Muscle layer of duodenum (tissue), 2 donors: Measurements from ENCODE around the gene DIRAS2.

ENCODE experiments used
- H3K27ac ChIP-seq: one replicate; pipeline ENCODE4 v1.7.0; 2013; ENCODE audit warnings: mild to moderate bottlenecking, low read length
- H3K27me3 ChIP-seq: one replicate; pipeline ENCODE4 v1.7.0; 2013; ENCODE audit warnings: low read depth, mild to moderate bottlenecking, control low read depth, low read length
- H3K36me3 ChIP-seq, 2 donors: one replicate each; pipeline ENCODE4 v1.7.0; 2013; ENCODE audit warnings: low read length in 2 of 2, control low read depth in 1 of 2, mild to moderate bottlenecking in 1 of 2; ENCODE audit not compliant: insufficient read depth in 2 of 2, control insufficient read depth in 1 of 2
- H3K4me1 ChIP-seq, 2 donors: one replicate each; pipeline ENCODE4 v1.7.0; 2013; ENCODE audit warnings: low read length in 2 of 2, mild to moderate bottlenecking in 2 of 2, control low read depth in 1 of 2, moderate library complexity in 1 of 2; ENCODE audit not compliant: insufficient read depth in 2 of 2, control insufficient read depth in 1 of 2
- H3K4me3 ChIP-seq, 2 donors: one replicate each; pipeline ENCODE4 v1.7.0; 2013; ENCODE audit warnings: low read length in 2 of 2, low read depth in 1 of 2, mild to moderate bottlenecking in 1 of 2
- H3K9me3 ChIP-seq, 2 donors: one replicate each; pipeline ENCODE4 v1.7.0; 2013; ENCODE audit warnings: low read length in 2 of 2, control low read depth in 1 of 2, mild to moderate bottlenecking in 1 of 2; ENCODE audit not compliant: control insufficient read depth in 1 of 2
- donor health status: healthy.

The DIRAS2 gene

DNA sequence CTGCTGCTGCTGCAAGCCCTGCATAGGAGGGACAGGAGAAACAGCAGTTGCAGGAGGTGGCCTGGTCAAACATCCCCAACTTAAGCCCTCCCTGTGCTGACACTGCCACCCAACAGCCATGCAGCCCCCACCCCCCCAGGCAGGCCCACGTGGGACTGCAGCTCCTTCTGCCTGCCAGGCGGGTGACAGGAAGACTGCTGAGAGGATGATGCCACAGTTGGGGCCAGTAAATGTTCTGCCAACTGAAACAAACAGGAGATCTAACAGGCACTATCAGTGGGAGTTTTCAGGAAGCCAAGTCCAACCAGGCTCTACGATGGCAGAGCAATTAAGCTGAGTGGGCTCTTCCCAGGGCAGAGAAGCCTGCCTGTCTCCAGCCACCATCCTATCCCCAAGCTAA is 31.1 kb downstream of the DIRAS2 start:
- Histone ChIP-seq H3K27ac (no peak overlapping the region), H3K9me3 (no peaks in the 10 kb centered on the region), H3K36me3 (no peaks in the 10 kb centered on the region)

DNA sequence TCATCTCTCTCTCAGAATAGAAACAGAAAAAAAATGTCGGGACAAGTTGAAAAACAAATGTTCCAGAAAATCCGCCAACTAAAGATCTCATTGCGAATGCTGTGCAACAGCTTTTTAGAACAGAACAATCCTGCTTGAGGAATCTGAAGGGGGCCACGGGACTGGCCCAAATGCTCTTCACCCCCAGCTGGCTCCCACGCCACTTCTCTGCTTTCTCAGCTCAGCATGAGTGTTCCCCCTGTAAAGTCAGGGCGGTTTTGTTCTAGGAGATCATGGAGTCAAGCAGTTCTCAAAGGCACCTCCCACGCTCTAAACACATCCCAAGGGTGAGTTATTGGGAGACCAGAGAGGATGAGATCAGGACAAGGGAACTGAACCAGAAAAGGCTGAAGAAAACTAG is 31.5 kb downstream of the DIRAS2 start:
- Histone ChIP-seq H3K4me1 (no peaks in the 10 kb centered on the region), H3K36me3 (no peaks in the 10 kb centered on the region), H3K4me3 (no peak overlapping the region), H3K27ac (no peak overlapping the region), H3K9me3 (no peaks in the 10 kb centered on the region), H3K27me3 (no peaks in the 10 kb centered on the region)

More for the DNA sequence above, 31.1 kb downstream of the DIRAS2 start:
- no peaks in the 10 kb centered on the region for H3K27me3 ChIP-seq
- H3K4me3 ChIP-seq, result no peak overlapping the region
- H3K4me1 ChIP-seq, result no peaks in the 10 kb centered on the region

DNA sequence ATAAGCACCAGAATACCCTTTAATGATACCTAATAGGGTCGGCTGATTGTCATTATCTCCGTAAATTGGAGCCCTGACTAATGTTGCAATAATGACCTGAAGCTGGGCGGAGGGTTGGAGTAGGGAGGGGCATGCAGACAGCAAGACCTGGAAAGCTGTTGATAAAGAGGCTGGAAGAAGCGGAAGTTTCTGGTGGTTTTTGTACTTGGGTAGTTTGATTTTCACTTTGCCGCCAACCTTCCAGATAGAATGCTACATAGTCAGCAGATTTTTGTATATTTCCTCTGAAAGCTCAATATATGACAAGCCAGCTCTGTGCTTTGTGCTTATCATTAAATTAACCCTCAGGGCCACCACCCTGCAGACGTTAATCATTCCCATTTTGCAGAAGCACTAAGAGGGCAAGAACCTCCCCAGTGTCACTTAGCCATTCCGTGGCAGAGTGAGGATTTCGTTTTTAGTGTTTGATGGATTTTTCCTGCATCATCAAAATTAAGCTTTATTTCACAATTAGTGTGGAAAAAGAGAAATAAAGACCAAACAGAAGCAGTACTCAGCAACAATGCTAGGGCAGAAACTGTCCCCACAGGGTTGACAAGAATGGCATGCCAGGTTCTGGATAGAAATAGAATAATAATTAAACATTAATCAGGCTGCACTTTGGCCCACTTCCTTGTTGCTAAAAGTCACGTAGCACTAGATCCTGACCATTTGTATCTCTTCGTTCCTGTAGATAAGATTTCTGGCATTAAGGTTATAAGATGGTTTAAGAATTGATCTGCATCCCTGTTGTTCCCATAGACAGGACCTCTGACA is 34.7 kb downstream of the DIRAS2 start:
- Histone ChIP-seq H3K27me3 (no peaks in the 10 kb centered on the region), H3K4me3 (no peak overlapping the region), H3K9me3 (no peaks in the 10 kb centered on the region), H3K27ac (no peak overlapping the region), H3K36me3 (no peaks in the 10 kb centered on the region), H3K4me1 (no peaks in the 10 kb centered on the region)

DNA sequence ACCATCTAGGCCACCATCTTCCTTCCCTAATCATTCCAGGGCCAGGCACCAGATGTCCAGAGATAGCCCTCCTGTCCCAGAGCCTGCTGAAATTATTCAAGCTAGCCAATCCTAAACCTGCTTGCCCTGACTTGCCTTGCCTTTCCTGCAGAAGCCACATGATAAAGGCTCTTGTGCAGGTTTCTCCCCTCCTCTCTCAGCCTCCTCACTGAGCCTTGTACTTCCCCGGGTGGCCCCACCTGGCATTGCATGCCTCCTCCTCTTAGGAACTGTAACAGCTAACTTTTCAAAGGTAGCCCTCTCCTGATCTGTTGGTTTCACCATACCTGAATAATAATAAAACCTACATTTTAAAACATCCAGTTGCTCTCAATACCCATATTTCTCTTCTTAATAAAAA is 42.6 kb downstream of the DIRAS2 start:
- Histone ChIP-seq H3K4me3 (no peak overlapping the region), H3K4me1 (no peaks in the 10 kb centered on the region), H3K9me3 (no peaks in the 10 kb centered on the region), H3K36me3 (no peaks in the 10 kb centered on the region), H3K27ac (no peak overlapping the region), H3K27me3 (no peaks in the 10 kb centered on the region)

DNA sequence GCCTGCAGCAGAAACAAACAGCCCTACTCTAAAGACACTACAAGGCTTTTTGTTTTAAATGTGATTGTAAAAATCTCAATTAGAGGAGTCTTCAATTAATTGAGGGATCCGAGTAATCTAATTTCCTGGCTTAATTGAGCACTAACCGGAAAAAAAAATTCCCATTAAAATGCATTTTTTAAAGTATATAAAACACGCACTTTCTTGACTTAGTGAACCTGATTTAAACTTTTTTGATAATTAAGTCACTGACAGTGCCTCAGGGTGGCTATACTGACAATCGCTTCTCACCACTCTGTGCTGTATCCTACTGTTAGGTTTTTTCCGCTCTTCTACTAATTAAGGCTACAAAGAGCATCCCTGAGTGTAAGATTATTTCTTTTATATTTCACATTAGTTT is 44.4 kb downstream of the DIRAS2 start:
- H3K27me3 ChIP-seq, result no peaks in the 10 kb centered on the region
- no peaks in the 10 kb centered on the region for H3K36me3 ChIP-seq
- no peak overlapping the region for H3K4me3 ChIP-seq
- no peaks in the 10 kb centered on the region for H3K4me1 ChIP-seq
- no peaks in the 10 kb centered on the region for H3K9me3 ChIP-seq
- H3K27ac ChIP-seq, result no peak overlapping the region

DNA sequence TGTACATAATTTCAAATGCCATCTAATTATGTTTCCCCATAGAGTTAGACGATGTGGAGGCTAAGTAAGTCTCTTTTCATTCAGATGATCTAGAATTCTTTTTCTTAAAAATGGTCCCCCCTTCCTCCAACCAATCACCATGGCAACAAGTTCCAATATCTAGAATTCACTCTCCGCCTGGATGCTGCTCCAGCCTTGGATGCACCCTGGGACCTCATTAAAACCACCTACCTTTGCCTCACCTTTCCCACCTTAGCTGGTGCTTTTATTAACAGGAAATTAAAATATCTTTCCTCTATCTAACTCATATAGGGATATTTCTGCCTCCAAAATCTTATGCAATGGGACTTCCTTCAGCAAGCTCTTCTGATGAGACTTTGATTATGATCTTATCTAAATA is 49.0 kb downstream of the DIRAS2 start:
- Histone ChIP-seq H3K27ac (no peak overlapping the region), H3K27me3 (no peaks in the 10 kb centered on the region), H3K9me3 (no peaks in the 10 kb centered on the region), H3K4me3 (no peak overlapping the region), H3K36me3 (no peaks in the 10 kb centered on the region), H3K4me1 (no peaks in the 10 kb centered on the region)

DNA sequence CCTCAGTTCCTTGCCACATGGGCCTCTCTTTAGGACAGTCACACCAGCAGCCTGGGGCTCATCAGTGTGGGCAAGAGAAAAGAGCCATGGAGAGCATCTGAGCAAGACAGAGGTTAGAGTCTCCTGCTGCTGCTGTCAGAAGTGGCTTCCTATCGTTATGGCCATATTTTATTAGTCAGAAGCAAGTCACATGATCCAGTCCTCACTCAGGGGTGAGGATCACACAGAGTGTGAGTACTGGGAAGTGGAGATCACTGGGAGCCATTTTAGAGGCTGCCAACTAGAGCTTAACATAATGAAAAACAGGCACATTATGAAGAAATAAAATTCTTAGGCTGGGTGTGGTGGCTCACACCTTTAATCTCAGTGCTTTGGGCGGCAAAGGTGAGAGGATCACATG is 62.0 kb downstream of the DIRAS2 start:
- Histone ChIP-seq H3K27me3 (no peaks in the 10 kb centered on the region), H3K4me1 (no peaks in the 10 kb centered on the region), H3K9me3 (no peaks in the 10 kb centered on the region), H3K27ac (no peak overlapping the region), H3K36me3 (no peaks in the 10 kb centered on the region), H3K4me3 (no peak overlapping the region)

DNA sequence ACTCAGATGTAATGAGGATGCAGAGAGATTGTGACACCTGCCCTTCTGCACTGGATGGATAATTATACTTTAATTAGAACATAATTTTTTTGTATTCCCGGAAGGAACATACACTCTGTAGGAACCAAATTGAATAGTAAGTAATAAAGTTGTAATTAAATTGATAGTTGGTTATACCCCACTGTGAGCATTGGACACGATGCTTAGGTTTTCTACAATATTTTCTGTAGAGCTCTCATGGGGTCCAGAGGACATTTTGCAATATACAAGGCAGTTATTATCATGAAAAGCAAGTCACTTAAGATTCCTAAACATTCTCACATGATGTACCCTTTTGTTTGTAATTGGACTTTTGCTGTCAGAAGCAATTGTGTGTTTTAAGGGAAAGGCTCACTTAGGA is 63.4 kb downstream of the DIRAS2 start:
- H3K9me3 ChIP-seq, result no peaks in the 10 kb centered on the region
- H3K36me3 ChIP-seq, result no peaks in the 10 kb centered on the region
- no peak overlapping the region for H3K4me3 ChIP-seq
- no peak overlapping the region for H3K27ac ChIP-seq
- no peaks in the 10 kb centered on the region for H3K4me1 ChIP-seq
- H3K27me3 ChIP-seq, result no peaks in the 10 kb centered on the region

DNA sequence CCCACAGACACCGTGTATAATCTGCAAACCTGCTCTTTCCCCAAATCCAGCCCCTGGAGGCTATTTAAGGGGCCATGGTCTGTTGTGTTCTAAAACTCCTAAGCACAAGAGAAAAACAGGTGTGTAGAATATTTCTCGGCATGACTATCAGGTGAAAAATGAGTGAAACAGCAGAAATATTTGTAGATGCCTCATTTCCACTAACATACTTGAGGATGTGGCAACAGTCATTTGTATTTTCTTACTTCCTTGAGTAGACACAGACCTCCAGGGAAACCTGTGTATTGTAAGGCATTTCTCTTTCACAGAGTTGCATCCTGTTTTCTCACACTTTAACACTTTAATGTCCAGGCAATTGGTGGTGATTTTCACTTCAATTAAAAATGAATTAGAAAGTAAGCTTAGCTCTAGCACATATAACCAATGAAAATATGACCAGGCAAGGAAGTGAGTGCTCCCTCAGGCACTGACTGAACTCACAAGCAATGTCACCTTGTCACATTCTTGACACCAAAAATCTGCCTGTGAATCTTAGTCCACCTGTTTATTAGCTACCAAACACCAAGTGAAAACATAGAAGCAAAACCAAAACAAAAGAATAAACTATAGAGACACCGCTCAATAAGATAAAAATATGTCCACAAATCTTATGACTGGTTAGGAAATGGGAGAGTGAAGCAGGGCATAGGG is 64.4 kb downstream of the DIRAS2 start:
- Histone ChIP-seq H3K9me3 (no peaks in the 10 kb centered on the region), H3K27ac (no peak overlapping the region), H3K36me3 (no peaks in the 10 kb centered on the region), H3K4me1 (no peaks in the 10 kb centered on the region), H3K27me3 (no peaks in the 10 kb centered on the region), H3K4me3 (no peak overlapping the region)

DNA sequence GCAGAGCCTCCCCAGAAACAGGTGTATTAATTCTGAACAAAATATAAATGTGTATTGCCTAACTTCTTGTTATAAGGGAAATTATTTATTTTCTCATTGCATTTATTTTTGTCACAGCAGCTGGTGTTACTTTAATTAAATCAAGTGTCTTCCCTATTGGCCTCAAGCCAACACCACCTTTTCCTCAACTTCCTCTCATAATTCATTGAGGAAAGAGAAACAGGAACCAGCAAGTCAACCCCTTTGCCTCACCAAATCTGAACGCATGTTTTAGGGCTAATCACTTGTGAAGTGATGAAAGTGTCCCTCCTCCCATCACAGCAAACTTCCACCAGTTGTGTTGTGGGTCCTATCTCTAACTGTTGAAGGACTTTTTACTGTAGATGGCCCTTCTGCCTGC is 73.1 kb downstream of the DIRAS2 start:
- H3K36me3 ChIP-seq, result no peaks in the 10 kb centered on the region
- no peaks in the 10 kb centered on the region for H3K4me1 ChIP-seq
- no peak overlapping the region for H3K27ac ChIP-seq
- no peaks in the 10 kb centered on the region for H3K9me3 ChIP-seq
- no peaks in the 10 kb centered on the region for H3K27me3 ChIP-seq
- no peak overlapping the region for H3K4me3 ChIP-seq

DNA sequence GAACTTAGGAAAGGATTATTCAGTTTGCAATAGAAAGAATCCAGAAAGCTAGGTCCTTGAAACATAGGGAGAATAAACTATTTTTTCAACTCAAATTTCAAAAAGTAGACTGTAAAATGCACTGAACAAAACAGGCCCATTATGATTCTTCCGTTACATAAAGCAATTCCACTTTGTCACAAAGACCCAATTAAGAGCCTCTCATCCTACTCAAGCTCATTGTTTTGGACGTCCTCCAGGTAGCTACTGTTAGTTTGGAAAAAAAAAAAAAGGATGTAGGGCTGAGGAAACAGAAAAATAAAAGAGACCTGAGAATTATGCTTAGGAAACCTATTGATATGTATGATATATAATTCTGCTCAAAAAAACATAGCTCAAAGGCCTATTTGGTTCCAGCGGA is 74.0 kb downstream of the DIRAS2 start:
- Histone ChIP-seq H3K4me3 (no peak overlapping the region), H3K36me3 (no peaks in the 10 kb centered on the region), H3K27ac (no peak overlapping the region), H3K9me3 (no peaks in the 10 kb centered on the region), H3K4me1 (no peaks in the 10 kb centered on the region), H3K27me3 (no peaks in the 10 kb centered on the region)

DNA sequence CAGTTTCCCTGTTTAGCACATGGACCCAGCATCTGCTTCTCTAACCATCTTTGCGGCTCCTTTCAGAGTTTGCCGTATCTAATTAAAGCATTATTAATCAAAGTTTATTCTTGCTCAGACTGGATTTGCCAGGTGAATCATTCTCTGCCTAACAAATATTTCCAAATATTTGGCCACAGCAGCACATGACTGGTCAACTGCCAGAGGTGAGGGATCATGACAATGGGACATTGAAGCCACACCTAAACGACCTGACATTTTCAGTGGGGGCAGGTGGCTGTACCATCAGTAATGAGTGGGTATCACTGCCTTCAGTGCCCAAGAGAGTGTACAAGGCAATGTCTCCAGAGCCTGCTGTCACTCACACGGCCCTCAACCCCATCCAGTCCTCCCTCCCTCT is 80.4 kb downstream of the DIRAS2 start:
- Histone ChIP-seq H3K36me3 (no peaks in the 10 kb centered on the region), H3K27ac (no peak overlapping the region), H3K4me1 (no peaks in the 10 kb centered on the region), H3K9me3 (no peaks in the 10 kb centered on the region), H3K4me3 (no peak overlapping the region), H3K27me3 (no peaks in the 10 kb centered on the region)
